Hepatocyte (in vitro differentiated cells): Measurements from ENCODE around the gene CEP85.

ENCODE experiments used
- CTCF ChIP-seq: fragments of 200-600 bp; sonication (generic); IDR thresholded peaks from 2 replicates; pipeline ENCODE4 v1.5.1; 2016; ENCODE audit warnings: antibody characterized with exemption, mild to moderate bottlenecking; ENCODE audit not compliant: poor library complexity
- EZH2 ChIP-seq: fragments of 200-600 bp; sonication (generic); IDR thresholded peaks from 2 replicates; pipeline ENCODE4 v1.6.1; 2016; ENCODE audit warnings: antibody characterized with exemption, mild to moderate bottlenecking, borderline replicate concordance
- EZH2phosphoT487 ChIP-seq: fragments of 200-600 bp; sonication (generic); IDR thresholded peaks from one replicate; pipeline ENCODE4 v1.6.1; 2018; ENCODE audit warnings: antibody characterized with exemption, mild to moderate bottlenecking, low read depth, moderate library complexity; ENCODE audit not compliant: unreplicated experiment, severe bottlenecking

- TF ChIP-seq EZH2: no peak
- TF ChIP-seq CTCF: peak; percentile 62
- no peak for TF ChIP-seq EZH2phosphoT487
These were observed 50.8 kb downstream of the CEP85 start for GRCh38 chr1:26284597-26285347.
